Osteocyte (in vitro differentiated cells): ENCODE data around the gene TP53I3. TPM values are rescaled to one million over a fixed set of nuclear protein-coding genes. Genes with fewer than 3 reads are reported as not detected.

Experiments used
- DNase-seq: peaks from one replicate; pipeline ENCODE4 v3.0.0; 2021; ENCODE audit warnings: mixed read lengths; ENCODE audit not compliant: unreplicated experiment; ENCODE audit errors: extremely low spot score
- H3K27ac Mint-ChIP-seq: one replicate; pipeline ENCODE4 v1.8.0; 2021; ENCODE audit warnings: mild to moderate bottlenecking, mixed read lengths; ENCODE audit not compliant: unreplicated experiment
- H3K27me3 Mint-ChIP-seq: one replicate; pipeline ENCODE4 v1.8.0; 2021; ENCODE audit warnings: mixed read lengths; ENCODE audit not compliant: unreplicated experiment
- H3K36me3 Mint-ChIP-seq: one replicate; pipeline ENCODE4 v1.8.0; 2021; ENCODE audit warnings: mixed read lengths; ENCODE audit not compliant: unreplicated experiment
- H3K4me1 Mint-ChIP-seq: one replicate; pipeline ENCODE4 v1.8.0; 2021; ENCODE audit warnings: mixed read lengths; ENCODE audit not compliant: unreplicated experiment
- H3K4me3 Mint-ChIP-seq: one replicate; pipeline ENCODE4 v1.8.0; 2021; ENCODE audit warnings: mild to moderate bottlenecking, moderate library complexity, mixed read lengths; ENCODE audit not compliant: unreplicated experiment
- H3K9me3 Mint-ChIP-seq: one replicate; pipeline ENCODE4 v1.8.0; 2021; ENCODE audit warnings: mixed read lengths; ENCODE audit not compliant: unreplicated experiment
- total RNA-seq: library from RNA; stranded (reverse); gene quantifications from 2 replicates; pipeline ENCODE4 v1.2.1, GENCODE V29; 2021
- TF ChIP-seq, protein P1 (sequence below): fragments of 200-600 bp; sonication (generic); IDR thresholded peaks from 2 replicates; pipeline ENCODE4 v1.5.0; 2021; ENCODE audit warnings: antibody characterized with exemption, mild to moderate bottlenecking, moderate library complexity

The TP53I3 gene
- total RNA-seq, 1 donor from 2014 or later, result 45.9 TPM

DNA sequence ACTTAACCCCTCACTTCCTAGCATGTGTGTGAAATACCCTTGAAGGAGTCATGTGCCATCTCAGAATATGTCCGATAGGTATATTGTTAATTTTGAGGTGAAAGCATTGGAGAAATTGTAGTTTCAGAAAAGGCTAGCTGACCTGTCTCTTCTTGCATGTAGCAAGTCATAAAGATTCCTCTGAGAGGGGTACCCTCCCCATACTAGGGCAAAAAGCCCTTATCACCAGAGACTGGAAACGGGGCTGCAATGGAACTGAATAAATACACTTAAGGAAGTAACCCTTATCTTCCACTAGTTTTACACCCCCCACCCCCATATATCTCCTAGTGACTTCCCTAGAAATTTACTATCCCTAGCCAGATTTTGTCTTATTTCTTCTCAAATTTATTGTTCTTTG, 6.8 kb downstream of the TP53I3 start:
- Mint-ChIP-seq H3K36me3 (peaks cover 20% of the 10 kb centered on the region), H3K4me1 (peaks cover 31% of the 10 kb centered on the region), H3K27ac (peak overlapping the region; percentile 97), H3K27me3 (no peaks in the 10 kb centered on the region), H3K4me3 (peak overlapping the region; percentile 98), H3K9me3 (no peaks in the 10 kb centered on the region)
- TF ChIP-seq, protein P1, sequence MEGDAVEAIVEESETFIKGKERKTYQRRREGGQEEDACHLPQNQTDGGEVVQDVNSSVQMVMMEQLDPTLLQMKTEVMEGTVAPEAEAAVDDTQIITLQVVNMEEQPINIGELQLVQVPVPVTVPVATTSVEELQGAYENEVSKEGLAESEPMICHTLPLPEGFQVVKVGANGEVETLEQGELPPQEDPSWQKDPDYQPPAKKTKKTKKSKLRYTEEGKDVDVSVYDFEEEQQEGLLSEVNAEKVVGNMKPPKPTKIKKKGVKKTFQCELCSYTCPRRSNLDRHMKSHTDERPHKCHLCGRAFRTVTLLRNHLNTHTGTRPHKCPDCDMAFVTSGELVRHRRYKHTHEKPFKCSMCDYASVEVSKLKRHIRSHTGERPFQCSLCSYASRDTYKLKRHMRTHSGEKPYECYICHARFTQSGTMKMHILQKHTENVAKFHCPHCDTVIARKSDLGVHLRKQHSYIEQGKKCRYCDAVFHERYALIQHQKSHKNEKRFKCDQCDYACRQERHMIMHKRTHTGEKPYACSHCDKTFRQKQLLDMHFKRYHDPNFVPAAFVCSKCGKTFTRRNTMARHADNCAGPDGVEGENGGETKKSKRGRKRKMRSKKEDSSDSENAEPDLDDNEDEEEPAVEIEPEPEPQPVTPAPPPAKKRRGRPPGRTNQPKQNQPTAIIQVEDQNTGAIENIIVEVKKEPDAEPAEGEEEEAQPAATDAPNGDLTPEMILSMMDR, result no peak
- no peak for DNase-seq

DNA sequence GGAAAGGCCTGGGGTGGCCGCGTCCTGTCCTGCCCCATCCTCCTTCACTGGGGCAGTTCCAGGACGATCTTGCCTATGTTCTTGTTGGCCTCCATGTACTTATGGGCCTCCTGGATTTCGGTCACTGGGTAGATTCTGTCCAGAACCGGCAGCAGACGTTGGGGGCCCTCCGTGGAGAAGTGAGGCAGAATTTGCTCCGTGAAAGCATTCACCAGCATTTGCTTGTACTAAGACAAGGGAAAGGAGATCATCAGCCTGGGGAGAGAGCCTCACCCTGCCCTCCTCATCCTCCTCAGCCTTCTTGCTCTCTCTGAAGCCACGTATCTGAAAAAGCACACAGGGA, 7.1 kb downstream of the TP53I3 start:
- DNase-seq, result no peak
- peak overlapping the region; percentile 97 for H3K27ac Mint-ChIP-seq
- no peaks in the 10 kb centered on the region for H3K27me3 Mint-ChIP-seq
- peaks cover 30% of the 10 kb centered on the region for H3K4me1 Mint-ChIP-seq
- H3K4me3 Mint-ChIP-seq, result peak overlapping the region; percentile 98
- TF ChIP-seq, protein P1, result no peak
- H3K9me3 Mint-ChIP-seq, result no peaks in the 10 kb centered on the region
- peaks cover 19% of the 10 kb centered on the region for H3K36me3 Mint-ChIP-seq

DNA sequence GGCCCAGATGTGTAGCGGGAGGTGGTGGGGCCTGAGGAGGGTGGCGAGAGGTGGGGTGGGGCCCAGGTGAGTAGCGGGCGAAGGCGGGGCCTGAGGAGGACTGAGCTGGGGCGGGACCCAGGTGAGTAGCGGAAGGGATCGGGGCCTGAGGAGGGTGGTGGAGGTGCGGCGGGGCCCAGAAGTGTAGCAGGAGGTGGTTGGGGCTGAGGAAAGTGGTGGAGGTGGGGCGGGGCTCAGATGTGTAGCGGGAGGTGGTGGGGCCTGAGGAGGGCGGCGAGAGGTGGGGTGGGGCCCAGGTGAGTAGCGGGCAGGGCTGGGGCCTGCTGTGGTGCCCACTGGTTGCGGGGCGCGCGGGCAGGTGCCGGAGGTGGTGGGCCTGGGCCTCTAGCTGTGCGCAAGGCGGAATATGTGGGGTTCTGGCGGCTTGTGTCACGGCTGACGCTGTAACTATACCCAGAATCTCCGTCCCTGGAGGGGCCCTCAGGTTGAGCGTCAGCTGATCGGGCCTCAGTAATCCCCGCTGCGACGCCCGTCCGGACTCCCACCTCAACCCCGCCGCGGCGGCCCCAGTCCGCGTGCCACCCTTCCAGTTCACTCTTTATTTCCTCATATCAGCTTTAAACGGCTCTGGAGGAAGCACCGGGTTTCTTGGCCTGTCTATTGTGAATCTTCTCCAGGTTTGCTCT, 7.6 kb downstream of the TP53I3 start:
- peaks cover 27% of the 10 kb centered on the region for H3K4me1 Mint-ChIP-seq
- H3K36me3 Mint-ChIP-seq, result peaks cover 18% of the 10 kb centered on the region
- DNase-seq, result no peak
- H3K27ac Mint-ChIP-seq, result peak overlapping the region; percentile 97
- TF ChIP-seq, protein P1, result no peak
- no peaks in the 10 kb centered on the region for H3K27me3 Mint-ChIP-seq
- peak overlapping the region; percentile 98 for H3K4me3 Mint-ChIP-seq
- H3K9me3 Mint-ChIP-seq, result no peaks in the 10 kb centered on the region

DNA sequence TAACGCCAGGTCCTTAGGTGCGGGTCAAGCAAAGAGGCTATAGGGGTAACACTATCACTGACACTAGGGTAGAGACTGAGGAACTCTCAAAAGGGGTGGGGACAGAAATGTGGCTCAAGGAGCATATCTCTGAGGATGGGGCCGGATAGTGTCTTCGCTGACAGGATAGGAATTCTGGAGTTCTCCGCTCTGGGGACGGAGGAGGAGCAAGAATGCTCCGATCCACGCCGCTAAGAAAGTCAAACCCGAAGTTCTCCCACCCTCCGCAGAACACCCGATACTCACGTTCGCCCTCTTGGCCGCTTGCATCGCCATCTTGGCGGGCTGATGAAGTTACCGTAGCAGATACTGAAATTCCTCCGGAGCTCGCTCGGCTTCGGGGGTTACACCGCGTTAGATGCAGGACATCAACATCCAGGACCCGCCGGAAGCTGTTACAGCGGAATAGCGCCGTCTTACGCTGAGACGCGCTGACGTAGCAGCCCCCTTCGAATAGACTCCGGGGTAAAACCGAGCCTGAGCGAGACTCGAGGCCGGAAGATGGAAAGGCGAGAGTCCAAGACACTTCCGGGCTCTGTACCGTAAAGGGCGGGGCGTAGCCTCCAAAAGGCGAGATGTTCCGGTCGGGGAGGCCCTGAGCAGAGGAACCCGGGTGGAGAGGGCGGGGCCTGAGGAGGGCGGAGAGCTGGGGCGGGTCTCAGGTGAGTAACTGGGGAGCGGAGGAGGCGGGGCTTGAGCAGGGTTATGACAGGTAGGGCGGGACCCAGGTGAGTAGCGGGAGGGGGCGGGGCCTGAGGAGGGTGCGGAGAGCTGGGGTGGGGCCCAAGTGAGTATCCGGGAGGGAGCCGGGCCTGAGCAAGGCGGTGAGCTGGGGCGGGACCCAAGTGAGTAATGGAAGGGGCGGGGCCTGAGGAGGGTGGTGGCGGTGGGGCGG, 8.5 kb downstream of the TP53I3 start, which contains the start of gene SF3B6:
SF3B6 (minus strand) TSS at position 412 of the 934 bp plus-strand sequence; CDS start at position 315, 97 bp downstream.
- TF ChIP-seq, protein P1, result no peak
- Mint-ChIP-seq H3K9me3 (no peaks in the 10 kb centered on the region), H3K4me1 (peaks cover 27% of the 10 kb centered on the region), H3K27me3 (no peaks in the 10 kb centered on the region), H3K4me3 (peak within 1 kb of the TSS; percentile 98), H3K27ac (peak within 1 kb of the TSS; percentile 97), H3K36me3 (peaks cover 16% of the 10 kb centered on the region)
- peak; percentile 98 for DNase-seq

DNA sequence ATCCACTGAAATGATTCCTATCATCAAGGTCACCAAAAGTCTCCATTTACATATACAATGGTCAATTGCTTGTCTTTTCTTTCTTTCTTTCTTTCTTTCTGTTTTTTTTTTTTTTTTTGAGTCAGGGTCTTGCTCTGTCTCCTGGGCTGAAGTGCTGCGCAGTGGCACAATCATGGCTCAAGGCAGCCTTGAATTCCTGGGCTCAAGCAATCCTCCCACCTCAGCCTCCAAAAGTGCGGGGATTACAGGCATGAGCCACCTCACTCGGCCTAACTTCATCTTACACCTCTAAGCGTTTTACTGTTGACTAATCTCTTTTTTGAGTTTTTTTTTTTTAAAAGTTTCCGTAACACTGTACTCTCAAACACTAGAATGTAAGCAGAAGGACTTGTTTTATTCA, 9.4 kb downstream of the TP53I3 start:
- TF ChIP-seq, protein P1, result no peak
- Mint-ChIP-seq H3K36me3 (peaks cover 15% of the 10 kb centered on the region), H3K9me3 (no peaks in the 10 kb centered on the region), H3K4me1 (peaks cover 27% of the 10 kb centered on the region), H3K27me3 (no peaks in the 10 kb centered on the region), H3K27ac (peak overlapping the region; percentile 97), H3K4me3 (peak overlapping the region; percentile 98)
- DNase-seq, result no peak
